Keratinocyte (primary cell): ENCODE data around the gene UGT1A4. TPM values are rescaled to one million over a fixed set of nuclear protein-coding genes. Genes with fewer than 3 reads are reported as not detected.

Source experiments
- DNase-seq: peaks from one replicate; pipeline ENCODE4 v3.0.0-alpha.2; 2011; ENCODE audit warnings: low read depth, missing footprints, low spot score
- FAIRE-seq: peaks from 2 replicates; lab custom pipeline; 2011; peaks lifted over from hg19 to GRCh38; lab: Jason Lieb, UNC
- H2AFZ ChIP-seq: 2 replicates; pipeline ENCODE4 v1.6.0; 2012; ENCODE audit warnings: low read length, control low read depth, inconsistent platforms; ENCODE audit not compliant: control insufficient read depth
- H3K27ac ChIP-seq: 2 replicates; pipeline ENCODE4 v1.5.1; 2011; ENCODE audit warnings: low read length; ENCODE audit not compliant: control insufficient read depth, insufficient read depth
- H3K27me3 ChIP-seq: 3 replicates; pipeline ENCODE4 v1.6.0; 2011; ENCODE audit warnings: low read length; ENCODE audit not compliant: control insufficient read depth, insufficient read depth; ENCODE audit errors: extremely low read depth
- H3K36me3 ChIP-seq, 2 experiments: 2 replicates in 1 of 2; 3 replicates in 1 of 2; pipeline ENCODE4 v1.5.1; 2011; ENCODE audit warnings: low read length in 2 of 2, mild to moderate bottlenecking in 1 of 2; ENCODE audit not compliant: control insufficient read depth in 2 of 2, insufficient read depth in 2 of 2; ENCODE audit errors: extremely low read depth in 1 of 2
- H3K4me1 ChIP-seq: 3 replicates; pipeline ENCODE4 v1.5.1; 2011; ENCODE audit warnings: low read length; ENCODE audit not compliant: control insufficient read depth, insufficient read depth; ENCODE audit errors: extremely low read depth
- H3K4me2 ChIP-seq: 3 replicates; pipeline ENCODE4 v1.6.0; 2011; ENCODE audit warnings: low read depth, low read length; ENCODE audit not compliant: control insufficient read depth, insufficient read depth; ENCODE audit errors: extremely low read depth
- H3K4me3 ChIP-seq, 3 experiments: fragments of 200-600 bp in 1 of 3; sonication (generic) in 1 of 3; 2 replicates in 2 of 3; 3 replicates in 1 of 3; pipeline ENCODE4 v1.5.1; 2011 to 2016; ENCODE audit warnings: low read length in 3 of 3, mild to moderate bottlenecking in 3 of 3, control low read depth in 2 of 3, inconsistent platforms in 1 of 3, low read depth in 1 of 3, mixed read lengths in 1 of 3, mixed run types in 1 of 3, moderate library complexity in 1 of 3; ENCODE audit not compliant: control insufficient read depth in 2 of 3, insufficient read depth in 2 of 3; ENCODE audit errors: extremely low read depth in 1 of 3
- H3K79me2 ChIP-seq: 2 replicates; pipeline ENCODE4 v1.6.0; 2012; ENCODE audit warnings: low read length; ENCODE audit not compliant: control insufficient read depth, insufficient read depth
- H3K9ac ChIP-seq: 3 replicates; pipeline ENCODE4 v1.6.0; 2011; ENCODE audit warnings: low read length; ENCODE audit not compliant: control insufficient read depth, insufficient read depth; ENCODE audit errors: extremely low read depth
- H3K9me1 ChIP-seq: 3 replicates; pipeline ENCODE4 v1.6.0; 2011; ENCODE audit warnings: low read length; ENCODE audit not compliant: control insufficient read depth, insufficient read depth; ENCODE audit errors: extremely low read depth
- H3K9me3 ChIP-seq: 2 replicates; pipeline ENCODE4 v1.5.1; 2012; ENCODE audit warnings: low read depth, low read length; ENCODE audit not compliant: control insufficient read depth
- H4K20me1 ChIP-seq: 3 replicates; pipeline ENCODE4 v1.6.0; 2011; ENCODE audit warnings: low read length; ENCODE audit not compliant: control insufficient read depth, insufficient read depth; ENCODE audit errors: extremely low read depth
- EZH2 ChIP-seq: IDR thresholded peaks from one replicate; pipeline ENCODE4 v1.6.1; 2012; ENCODE audit warnings: inconsistent platforms, mild to moderate bottlenecking, low read length, moderate library complexity
- dilution Hi-C: fragments of 300-500 bp; cut with MboI; formaldehyde crosslinking; loops from one replicate; pipeline ENCODE4 v1.7.0; 2020; ENCODE audit warnings: low sequenced_read_pairs; ENCODE audit not compliant: extremely low pct_ligation_motif_present
- polyA plus RNA-seq, 5 experiments: library from polyadenylated mRNA; depleted of rRNA in 3 of 5; stranded (reverse) in 3 of 5; stranded (forward) in 1 of 5; unstranded in 1 of 5; fragments of >200 nt; gene quantifications; 1 replicate in 1 of 5; 2 replicates in 3 of 5; 3 replicates in 1 of 5; pipeline versions ENCODE4 v1.2.1 to v1.2.3, GENCODE V29; 2011 to 2012; ENCODE audit warnings: missing spikeins in 2 of 5, low read depth in 1 of 5, low replicate concordance in 1 of 5
- TF ChIP-seq, protein P1 (sequence below), 3 experiments: IDR thresholded peaks in 1 of 3; conservative IDR thresholded peaks in 1 of 3; optimal IDR thresholded peaks in 1 of 3; 2 replicates in 2 of 3; 3 replicates in 1 of 3; pipeline versions ENCODE3 to v1.5.1; 2011; ENCODE audit warnings: low read length in 3 of 3, mild to moderate bottlenecking in 3 of 3, moderate library complexity in 2 of 3, control low read depth in 1 of 3, inconsistent platforms in 1 of 3; ENCODE audit not compliant: insufficient read depth in 2 of 3; ENCODE audit errors: extremely low read depth in 1 of 3

The UGT1A4 gene
- polyA plus RNA-seq, 1 donor (not counting 4 experiments of a cell fraction or from before 2014, with no cell fraction given), result 2.4 TPM

- Histone ChIP-seq H4K20me1 (no peaks in the 10 kb centered on the region), H3K9me3 (no peaks in the 10 kb centered on the region), H3K4me2 (no peak overlapping the region), H3K4me1 (no peaks in the 10 kb centered on the region), H3K9ac (no peak overlapping the region), H2AFZ (no peak overlapping the region), H3K27ac (no peak overlapping the region), H3K9me1 (no peaks in the 10 kb centered on the region), H3K79me2 (no peaks in the 10 kb centered on the region), H3K36me3 (no peaks in the 10 kb centered on the region), H3K4me3 (no peak overlapping the region), H3K27me3 (no peaks in the 10 kb centered on the region)
- no peak for FAIRE-seq
- dilution Hi-C loops, result no loop called here
- no peak for TF ChIP-seq EZH2
- TF ChIP-seq, protein P1, sequence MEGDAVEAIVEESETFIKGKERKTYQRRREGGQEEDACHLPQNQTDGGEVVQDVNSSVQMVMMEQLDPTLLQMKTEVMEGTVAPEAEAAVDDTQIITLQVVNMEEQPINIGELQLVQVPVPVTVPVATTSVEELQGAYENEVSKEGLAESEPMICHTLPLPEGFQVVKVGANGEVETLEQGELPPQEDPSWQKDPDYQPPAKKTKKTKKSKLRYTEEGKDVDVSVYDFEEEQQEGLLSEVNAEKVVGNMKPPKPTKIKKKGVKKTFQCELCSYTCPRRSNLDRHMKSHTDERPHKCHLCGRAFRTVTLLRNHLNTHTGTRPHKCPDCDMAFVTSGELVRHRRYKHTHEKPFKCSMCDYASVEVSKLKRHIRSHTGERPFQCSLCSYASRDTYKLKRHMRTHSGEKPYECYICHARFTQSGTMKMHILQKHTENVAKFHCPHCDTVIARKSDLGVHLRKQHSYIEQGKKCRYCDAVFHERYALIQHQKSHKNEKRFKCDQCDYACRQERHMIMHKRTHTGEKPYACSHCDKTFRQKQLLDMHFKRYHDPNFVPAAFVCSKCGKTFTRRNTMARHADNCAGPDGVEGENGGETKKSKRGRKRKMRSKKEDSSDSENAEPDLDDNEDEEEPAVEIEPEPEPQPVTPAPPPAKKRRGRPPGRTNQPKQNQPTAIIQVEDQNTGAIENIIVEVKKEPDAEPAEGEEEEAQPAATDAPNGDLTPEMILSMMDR (optimal IDR thresholded peaks at IDR 0.05 in 1 of 3, IDR thresholded peaks at IDR 0.05 in 1 of 3, conservative IDR thresholded peaks at IDR 0.05 in 1 of 3; ENCODE audit: extremely low read depth in 1 of 3, insufficient read depth in 2 of 3, low read length in 3 of 3), result no peak
- no peak for DNase-seq
These were observed 45.6 kb upstream of the UGT1A4 start for GRCh38 chr2:233672886-233673285.

DNA sequence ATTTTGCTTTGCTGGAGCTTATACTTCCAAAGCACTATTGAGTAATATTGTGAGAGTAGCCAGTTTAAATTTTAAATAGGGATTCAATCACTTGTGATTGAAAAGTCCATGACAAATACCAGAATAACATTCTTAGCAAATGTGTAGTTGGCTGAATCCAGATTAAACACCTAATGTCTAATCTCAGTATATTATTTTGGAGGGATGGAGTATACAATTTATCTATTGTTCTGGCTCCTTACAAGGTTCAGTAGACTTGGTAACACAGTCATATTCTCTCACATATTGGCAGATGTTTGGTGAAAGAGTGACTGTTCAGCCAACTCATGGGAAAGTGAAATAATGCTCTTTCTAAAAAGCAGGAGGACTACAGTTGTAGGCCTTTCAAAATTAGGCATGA is 44.6 kb upstream of the UGT1A4 start:
- dilution Hi-C loops, result no loop called here
- H3K79me2 ChIP-seq, result no peaks in the 10 kb centered on the region
- H3K9me1 ChIP-seq, result no peaks in the 10 kb centered on the region
- no peak overlapping the region for H3K4me2 ChIP-seq
- no peak overlapping the region for H2AFZ ChIP-seq
- no peak overlapping the region for H3K4me3 ChIP-seq
- H3K9me3 ChIP-seq, result no peaks in the 10 kb centered on the region
- no peaks in the 10 kb centered on the region for H3K27me3 ChIP-seq
- H3K4me1 ChIP-seq, result no peaks in the 10 kb centered on the region
- no peaks in the 10 kb centered on the region for H4K20me1 ChIP-seq
- H3K9ac ChIP-seq, result no peak overlapping the region
- TF ChIP-seq, protein P1 (optimal IDR thresholded peaks at IDR 0.05 in 1 of 3, IDR thresholded peaks at IDR 0.05 in 1 of 3, conservative IDR thresholded peaks at IDR 0.05 in 1 of 3; ENCODE audit: extremely low read depth in 1 of 3, insufficient read depth in 2 of 3, low read length in 3 of 3), result no peak
- no peak for TF ChIP-seq EZH2
- H3K27ac ChIP-seq, result no peak overlapping the region
- no peak for DNase-seq
- no peak for FAIRE-seq
- H3K36me3 ChIP-seq, result no peaks in the 10 kb centered on the region
